Mesendoderm (in vitro differentiated cells): ENCODE measurements around the gene PIAS4.
A peak's percentile ranks its signal among the peaks of the same experiment; 100 is the strongest.

Source experiments
- DNase-seq: peaks from one replicate; pipeline ENCODE4 v3.0.0; 2013
- H2AK5ac ChIP-seq: 2 replicates; pipeline ENCODE4 v1.6.1; 2013; ENCODE audit warnings: low read length, inconsistent platforms
- H2BK120ac ChIP-seq: 2 replicates; pipeline ENCODE4 v1.6.1; 2013; ENCODE audit warnings: low read depth, mild to moderate bottlenecking, low read length, moderate library complexity, mixed read lengths
- H2BK15ac ChIP-seq: replicated peaks from 2 replicates; pipeline ENCODE4 v1.6.1; 2013; ENCODE audit warnings: low read depth, mild to moderate bottlenecking, moderate library complexity
- H2BK5ac ChIP-seq: 2 replicates; pipeline ENCODE4 v1.6.1; 2013; ENCODE audit warnings: low read length, inconsistent platforms
- H3K18ac ChIP-seq: 2 replicates; pipeline ENCODE4 v1.6.1; 2013; ENCODE audit warnings: mild to moderate bottlenecking, low read length, mixed read lengths
- H3K23ac ChIP-seq: one replicate; pipeline ENCODE4 v1.6.1; 2013; ENCODE audit warnings: low read length
- H3K27ac ChIP-seq: 2 replicates; pipeline ENCODE4 v1.5.1; 2013; ENCODE audit warnings: low read depth, mild to moderate bottlenecking, inconsistent platforms, low read length, moderate library complexity
- H3K27me3 ChIP-seq: 2 replicates; pipeline ENCODE4 v1.6.1; 2013; ENCODE audit warnings: low read length, control low read depth, mild to moderate bottlenecking, inconsistent platforms; ENCODE audit not compliant: insufficient read depth, poor library complexity
- H3K36me3 ChIP-seq: 2 replicates; pipeline ENCODE4 v1.6.1; 2013; ENCODE audit warnings: low read length, inconsistent platforms; ENCODE audit not compliant: control insufficient read depth, insufficient read depth
- H3K4ac ChIP-seq: one replicate; pipeline ENCODE4 v1.6.1; 2013; ENCODE audit warnings: low read depth, mild to moderate bottlenecking, low read length, moderate library complexity
- H3K4me1 ChIP-seq: 2 replicates; pipeline ENCODE4 v1.6.1; 2013; ENCODE audit warnings: low read depth, low read length, inconsistent platforms; ENCODE audit not compliant: control insufficient read depth
- H3K4me2 ChIP-seq: 2 replicates; pipeline ENCODE4 v1.6.1; 2013; ENCODE audit warnings: low read length
- H3K4me3 ChIP-seq: 2 replicates; pipeline ENCODE4 v1.5.1; 2013; ENCODE audit warnings: mild to moderate bottlenecking, low read length
- H3K56ac ChIP-seq: one replicate; pipeline ENCODE4 v1.6.1; 2013; ENCODE audit warnings: low read length
- H3K79me1 ChIP-seq: 2 replicates; pipeline ENCODE4 v1.6.1; 2013; ENCODE audit warnings: low read length, inconsistent platforms
- H3K79me2 ChIP-seq: 2 replicates; pipeline ENCODE4 v1.6.1; 2013; ENCODE audit warnings: mild to moderate bottlenecking, low read length; ENCODE audit not compliant: control insufficient read depth, insufficient read depth
- H3K9ac ChIP-seq: 2 replicates; pipeline ENCODE4 v1.6.1; 2013; ENCODE audit warnings: low read length, inconsistent platforms
- H4K5ac ChIP-seq: one replicate; pipeline ENCODE4 v1.6.1; 2013; ENCODE audit warnings: low read length
- H4K8ac ChIP-seq: one replicate; pipeline ENCODE4 v1.6.1; 2013; ENCODE audit warnings: low read depth, mild to moderate bottlenecking, control low read depth, low read length, moderate library complexity
- WGBS: extraction: QIAGEN DNeasy Blood & Tissue Kit; methylation state at CpG from one replicate; pipeline ENCODE4 v1.1.7; 2013; ENCODE audit warnings: low lambda C conversion rate, missing lambda C conversion rate; ENCODE audit not compliant: insufficient coverage; ENCODE audit errors: extremely low coverage; 5-methylcytosine and 5-hydroxymethylcytosine counted together

The PIAS4 gene

DNA sequence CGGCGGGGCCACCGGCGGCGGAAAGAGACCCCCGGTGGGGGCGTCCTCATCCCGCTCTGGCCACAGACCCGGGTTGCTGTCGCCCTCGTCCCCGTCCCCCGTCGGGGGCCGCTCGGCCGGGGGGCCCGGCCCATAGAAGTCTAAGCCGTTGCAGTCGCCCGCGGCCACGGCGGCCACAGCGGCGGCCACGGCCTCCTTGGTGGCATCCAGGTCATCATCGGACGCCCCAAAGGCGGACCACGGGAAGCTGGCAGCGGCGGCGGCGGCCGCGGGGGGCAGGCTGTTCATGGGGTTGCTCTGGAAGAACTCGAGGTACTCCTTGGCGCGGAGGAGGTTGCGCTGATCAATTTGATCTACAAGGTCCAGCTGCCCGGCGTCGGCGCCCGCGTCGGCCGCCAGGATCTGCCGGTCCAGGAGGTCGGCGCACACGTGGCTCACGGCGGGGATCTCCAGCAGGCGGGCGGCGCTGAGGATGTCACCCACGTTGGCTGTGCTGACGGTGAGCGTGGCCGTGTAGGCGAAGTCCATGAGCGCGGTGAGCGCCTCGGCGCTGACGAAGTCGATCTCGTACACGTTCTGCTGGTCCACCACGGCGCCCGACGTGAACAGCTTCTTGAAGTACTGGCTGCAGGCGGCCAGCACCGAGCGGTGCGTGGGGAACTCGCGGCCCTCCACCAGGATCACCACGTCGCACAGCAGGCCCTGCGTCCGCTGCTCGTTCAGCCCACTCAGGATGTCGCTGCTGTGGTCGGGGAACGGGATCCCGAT is 47.1 kb downstream of the PIAS4 start:
- Histone ChIP-seq H2AK5ac (no peak overlapping the region), H3K4ac (no peak overlapping the region)
- no CpG with 5 or more reads among the region's 91 CpGs for whole genome bisulfite sequencing

GRCh38 chr19:4055209-4055552 is 47.6 kb downstream of the PIAS4 start:
- Histone ChIP-seq H3K4me2 (no peak overlapping the region), H3K56ac (no peak overlapping the region), H3K79me2 (peaks cover 56% of the 10 kb centered on the region), H3K36me3 (peaks cover 8% of the 10 kb centered on the region), H3K23ac (no peak overlapping the region), H2AK5ac (no peak overlapping the region), H3K9ac (no peak overlapping the region), H3K18ac (no peak overlapping the region), H4K8ac (no peak overlapping the region), H3K79me1 (peaks cover 26% of the 10 kb centered on the region), H4K5ac (no peak overlapping the region), H3K27me3 (no peaks in the 10 kb centered on the region), H3K4me1 (no peaks in the 10 kb centered on the region), H2BK15ac (no peak overlapping the region), H3K4me3 (no peak overlapping the region), H2BK120ac (no peak overlapping the region), H2BK5ac (no peak overlapping the region), H3K27ac (no peak overlapping the region), H3K4ac (no peak overlapping the region)
- WGBS, result no CpG with 5 or more reads among the region's 20 CpGs
- DNase-seq, result no peak

More for the DNA sequence above, 47.1 kb downstream of the PIAS4 start:
- Histone ChIP-seq H4K5ac (no peak overlapping the region), H2BK120ac (no peak overlapping the region), H3K79me2 (peaks cover 51% of the 10 kb centered on the region), H3K9ac (no peak overlapping the region), H3K79me1 (peaks cover 25% of the 10 kb centered on the region), H3K18ac (no peak overlapping the region), H3K27ac (no peak overlapping the region), H3K4me2 (no peak overlapping the region), H3K4me1 (no peaks in the 10 kb centered on the region), H3K27me3 (no peaks in the 10 kb centered on the region), H2BK5ac (no peak overlapping the region), H2BK15ac (no peak overlapping the region), H3K56ac (no peak overlapping the region), H4K8ac (no peak overlapping the region), H3K23ac (no peak overlapping the region), H3K4me3 (no peak overlapping the region), H3K36me3 (peaks cover 8% of the 10 kb centered on the region)
- no peak for DNase-seq

- H2BK15ac ChIP-seq, result no peak overlapping the region
- no peak overlapping the region for H3K9ac ChIP-seq
- no peak overlapping the region for H3K4me3 ChIP-seq
- H3K4ac ChIP-seq, result no peak overlapping the region
- peak; percentile 74 for DNase-seq
- H3K23ac ChIP-seq, result no peak overlapping the region
- WGBS, result no CpG with 5 or more reads among the region's 22 CpGs
- H2BK5ac ChIP-seq, result no peak overlapping the region
- H3K79me2 ChIP-seq, result peaks cover 70% of the 10 kb centered on the region
- no peak overlapping the region for H3K27ac ChIP-seq
- no peaks in the 10 kb centered on the region for H3K4me1 ChIP-seq
- peaks cover 8% of the 10 kb centered on the region for H3K36me3 ChIP-seq
- H2AK5ac ChIP-seq, result no peak overlapping the region
- H3K27me3 ChIP-seq, result no peaks in the 10 kb centered on the region
- no peak overlapping the region for H3K4me2 ChIP-seq
- H2BK120ac ChIP-seq, result no peak overlapping the region
- no peak overlapping the region for H3K18ac ChIP-seq
- H3K56ac ChIP-seq, result no peak overlapping the region
- H3K79me1 ChIP-seq, result peaks cover 28% of the 10 kb centered on the region
- no peak overlapping the region for H4K5ac ChIP-seq
- H4K8ac ChIP-seq, result no peak overlapping the region
Observed at GRCh38 chr19:4057931-4058692, 50.6 kb downstream of the PIAS4 start.

DNA sequence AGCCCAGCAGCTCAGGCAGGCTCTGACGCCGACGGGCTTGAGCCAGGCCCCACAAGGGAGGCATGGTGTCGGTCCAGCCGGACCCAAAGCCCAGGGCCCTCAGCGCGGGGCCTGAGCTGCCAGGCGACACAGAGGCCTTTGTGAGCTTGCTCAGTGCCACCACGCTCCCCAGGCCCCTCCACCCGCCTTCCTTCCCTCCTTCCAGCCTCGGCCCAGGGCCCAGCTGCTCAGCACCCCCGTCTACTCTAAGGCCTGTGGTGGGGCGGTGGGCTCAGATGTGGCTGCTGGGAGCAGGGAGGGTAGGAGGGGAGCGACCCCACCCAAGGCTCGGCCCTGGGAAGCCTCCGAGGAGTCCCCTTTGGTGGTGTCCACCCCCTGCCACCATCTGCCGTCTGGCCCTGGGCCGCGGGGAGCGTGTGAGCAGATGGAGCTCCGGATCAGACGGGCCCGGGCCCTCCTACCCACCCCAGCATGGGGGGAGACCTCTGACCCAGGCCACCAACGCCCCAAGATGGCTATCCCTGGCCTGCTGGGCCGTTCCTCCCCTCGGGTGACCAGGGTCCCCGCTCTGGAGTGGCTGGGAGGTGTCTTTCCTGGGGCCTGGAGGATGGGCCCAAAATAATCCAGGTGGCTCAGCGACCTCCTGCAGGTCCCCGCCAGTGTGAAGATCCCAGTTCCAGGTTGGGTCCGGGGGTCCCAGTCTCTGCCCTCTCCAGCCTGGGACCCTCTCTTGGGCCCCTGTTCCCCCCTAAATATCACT is 51.3 kb downstream of the PIAS4 start:
- no peak overlapping the region for H2BK15ac ChIP-seq
- no peak overlapping the region for H3K9ac ChIP-seq
- H3K4me1 ChIP-seq, result no peaks in the 10 kb centered on the region
- no peak overlapping the region for H4K5ac ChIP-seq
- peaks cover 22% of the 10 kb centered on the region for H3K79me1 ChIP-seq
- WGBS, result no CpG with 5 or more reads among the region's 30 CpGs
- no peak for DNase-seq
- H3K4me2 ChIP-seq, result no peak overlapping the region
- H3K18ac ChIP-seq, result no peak overlapping the region
- H2BK120ac ChIP-seq, result no peak overlapping the region
- H3K79me2 ChIP-seq, result peaks cover 71% of the 10 kb centered on the region
- peaks cover 1% of the 10 kb centered on the region for H3K36me3 ChIP-seq
- H3K4me3 ChIP-seq, result no peak overlapping the region
- H3K4ac ChIP-seq, result no peak overlapping the region
- H2AK5ac ChIP-seq, result no peak overlapping the region
- H4K8ac ChIP-seq, result no peak overlapping the region
- H3K56ac ChIP-seq, result no peak overlapping the region
- H3K23ac ChIP-seq, result no peak overlapping the region
- no peaks in the 10 kb centered on the region for H3K27me3 ChIP-seq
- H3K27ac ChIP-seq, result no peak overlapping the region
- H2BK5ac ChIP-seq, result no peak overlapping the region

- no CpG with 5 or more reads among the region's 19 CpGs for WGBS
- Histone ChIP-seq H3K36me3 (peaks cover 1% of the 10 kb centered on the region), H3K79me1 (peaks cover 22% of the 10 kb centered on the region)
Observed at GRCh38 chr19:4059453-4059871, 51.9 kb downstream of the PIAS4 start.

More at GRCh38 chr19:4059453-4059871, 51.9 kb downstream of the PIAS4 start:
- H3K4me1 ChIP-seq, result no peaks in the 10 kb centered on the region
- H2AK5ac ChIP-seq, result no peak overlapping the region
- no peaks in the 10 kb centered on the region for H3K27me3 ChIP-seq
- no peak overlapping the region for H3K9ac ChIP-seq
- no peak overlapping the region for H2BK120ac ChIP-seq
- no peak overlapping the region for H3K56ac ChIP-seq
- peaks cover 77% of the 10 kb centered on the region for H3K79me2 ChIP-seq
- no peak overlapping the region for H3K23ac ChIP-seq
- H3K18ac ChIP-seq, result no peak overlapping the region
- H2BK15ac ChIP-seq, result no peak overlapping the region
- H3K4me3 ChIP-seq, result no peak overlapping the region
- H3K4me2 ChIP-seq, result no peak overlapping the region
- DNase-seq, result no peak
- no peak overlapping the region for H4K8ac ChIP-seq
- H3K4ac ChIP-seq, result no peak overlapping the region
- no peak overlapping the region for H3K27ac ChIP-seq
- no peak overlapping the region for H4K5ac ChIP-seq
- H2BK5ac ChIP-seq, result no peak overlapping the region
